Body of pancreas (tissue), 4 donors: ENCODE measurements around the gene ZNF613.

Experiments
- POLR2A ChIP-seq, 3 donors: fragments of 450-650 bp; IDR thresholded peaks; one replicate each; pipeline ENCODE4 v1.6.1; 2016; ENCODE audit warnings: antibody characterized with exemption in 3 of 3, mild to moderate bottlenecking in 2 of 3
- TF ChIP-seq, protein P1 (sequence below), 7 experiments: fragments of 450-650 bp in 4 of 7; fragments of 200-600 bp in 3 of 7; sonication (generic) in 3 of 7; IDR thresholded peaks; one replicate each; pipeline ENCODE4 v1.5.1; 2016 to 2019; ENCODE audit warnings: antibody characterized with exemption in 7 of 7

DNA sequence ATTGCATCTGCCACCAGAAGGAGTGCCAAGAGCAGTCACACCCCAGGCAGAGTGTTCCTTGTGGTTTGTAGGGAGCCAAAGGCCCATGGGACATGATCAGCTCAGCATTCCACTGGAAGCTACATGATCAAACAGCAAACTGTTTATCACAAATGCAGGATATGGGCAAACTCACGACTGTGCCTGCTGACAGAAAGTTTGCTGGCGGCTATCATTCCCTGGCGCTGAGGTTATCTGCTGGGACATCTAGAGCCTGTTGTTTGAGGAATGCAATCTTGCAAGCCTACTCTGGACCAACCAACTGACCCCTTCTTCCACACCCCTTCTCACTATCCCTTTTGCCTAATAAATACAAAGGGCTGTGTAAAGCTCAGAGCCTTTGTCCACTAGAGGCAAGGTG lies 7.7 kb upstream of the ZNF613 start:
- TF ChIP-seq, protein P1, sequence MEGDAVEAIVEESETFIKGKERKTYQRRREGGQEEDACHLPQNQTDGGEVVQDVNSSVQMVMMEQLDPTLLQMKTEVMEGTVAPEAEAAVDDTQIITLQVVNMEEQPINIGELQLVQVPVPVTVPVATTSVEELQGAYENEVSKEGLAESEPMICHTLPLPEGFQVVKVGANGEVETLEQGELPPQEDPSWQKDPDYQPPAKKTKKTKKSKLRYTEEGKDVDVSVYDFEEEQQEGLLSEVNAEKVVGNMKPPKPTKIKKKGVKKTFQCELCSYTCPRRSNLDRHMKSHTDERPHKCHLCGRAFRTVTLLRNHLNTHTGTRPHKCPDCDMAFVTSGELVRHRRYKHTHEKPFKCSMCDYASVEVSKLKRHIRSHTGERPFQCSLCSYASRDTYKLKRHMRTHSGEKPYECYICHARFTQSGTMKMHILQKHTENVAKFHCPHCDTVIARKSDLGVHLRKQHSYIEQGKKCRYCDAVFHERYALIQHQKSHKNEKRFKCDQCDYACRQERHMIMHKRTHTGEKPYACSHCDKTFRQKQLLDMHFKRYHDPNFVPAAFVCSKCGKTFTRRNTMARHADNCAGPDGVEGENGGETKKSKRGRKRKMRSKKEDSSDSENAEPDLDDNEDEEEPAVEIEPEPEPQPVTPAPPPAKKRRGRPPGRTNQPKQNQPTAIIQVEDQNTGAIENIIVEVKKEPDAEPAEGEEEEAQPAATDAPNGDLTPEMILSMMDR (IDR thresholded peaks at IDR 0.05), result no peak
- TF ChIP-seq POLR2A (IDR thresholded peaks at IDR 0.05), result no peak
